SIG-M5 treated with dmso at 0.1 percent for 504 hours (cell line): ENCODE measurements around the gene ZNF816.
"Not testable (repeated sequence)": the region's sequence is repeated elsewhere in the genome, so short reads cannot be mapped to it uniquely, and the experiment has no call there.

Experiments
- DNase-seq: peaks from one replicate; lab custom pipeline; 2025; ENCODE audit not compliant: unreplicated experiment; lab: John Stamatoyannopoulos, UW

ZNF816 gene

GRCh38 chr19:52936151-52936953 lies 26.3 kb downstream of the ZNF816 start:
- no peak for DNase-seq

GRCh38 chr19:52935434-52935833 lies 27.2 kb downstream of the ZNF816 start:
- no peak for DNase-seq

GRCh38 chr19:52924641-52925040 lies 38.0 kb downstream of the ZNF816 start:
- not testable (repeated sequence) for DNase-seq

- peak; percentile 13 for DNase-seq
These were observed 38.7 kb downstream of the ZNF816 start for GRCh38 chr19:52923778-52924593.

- DNase-seq, result peak; percentile 17
These were observed 39.6 kb downstream of the ZNF816 start, which contains the start of gene ZNF888 for GRCh38 chr19:52922841-52923777. Gene ZNF888 (minus strand): TSS chr19:52923428. CDS start chr19:52917873, 5,555 bp downstream.

- DNase-seq, result no peak
These were observed 45.1 kb downstream of the ZNF816 start for GRCh38 chr19:52917531-52917930.

- DNase-seq, result no peak
These were observed 52.0 kb downstream of the ZNF816 start for GRCh38 chr19:52910648-52911047.

- DNase-seq, result not testable (repeated sequence)
These were observed 58.5 kb downstream of the ZNF816 start for GRCh38 chr19:52904052-52904780.

- no peak for DNase-seq
These were observed 60.8 kb downstream of the ZNF816 start for GRCh38 chr19:52901842-52902241.
